ENCODE measurements around the gene NCOA3. TPM values are rescaled to one million over a fixed set of nuclear protein-coding genes. Genes with fewer than 3 reads are reported as not detected.

The NCOA3 gene
- total and polyA plus RNA-seq, 2 of the 8 experiments (the other 6 are each of a cell fraction or from before 2014, with no cell fraction given), result 7.9 to 24.7 TPM

GRCh38 chr20:47660602-47660905 lies 158.9 kb downstream of the NCOA3 start (continued):
- TF ChIP-seq CHD7 (IDR thresholded peaks at IDR 0.05; ENCODE audit: insufficient replicate concordance, low read length) (no peak), CEBPB (IDR thresholded peaks at IDR 0.05; ENCODE audit: low read depth, low read length) (no peak), SAP30 (IDR thresholded peaks at IDR 0.05; ENCODE audit: insufficient read depth, insufficient replicate concordance, low read length) (no peak)
